Measurements from ENCODE around the gene C1QL2. TPM values are rescaled to one million over a fixed set of nuclear protein-coding genes. Genes with fewer than 3 reads are reported as not detected.

C1QL2 gene
- total RNA-seq, 1 experiment from 2014 or later: not detected

DNA sequence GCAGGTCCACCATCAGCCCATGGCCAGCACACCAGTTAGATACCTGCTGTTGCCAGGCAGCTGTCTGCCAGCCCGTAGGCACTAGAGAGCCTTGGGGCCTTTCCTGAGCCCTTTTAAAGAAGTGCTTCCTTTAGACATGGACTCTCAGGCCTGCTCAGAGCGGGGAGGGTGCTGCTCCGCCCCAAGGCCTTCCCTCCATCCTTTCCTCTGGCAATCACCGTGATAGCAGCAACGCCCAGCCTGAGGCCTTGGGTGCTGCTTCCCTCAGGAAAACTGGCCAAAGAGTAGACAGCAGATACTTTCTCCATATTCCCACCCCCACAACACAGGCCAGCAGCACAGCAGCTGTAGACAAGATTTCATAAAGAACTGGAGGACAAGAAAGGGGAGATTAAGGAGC, 22.3 kb upstream of the C1QL2 start:
- no peak for DNase-seq (ENCODE audit: extremely low read depth, low read depth)

DNA sequence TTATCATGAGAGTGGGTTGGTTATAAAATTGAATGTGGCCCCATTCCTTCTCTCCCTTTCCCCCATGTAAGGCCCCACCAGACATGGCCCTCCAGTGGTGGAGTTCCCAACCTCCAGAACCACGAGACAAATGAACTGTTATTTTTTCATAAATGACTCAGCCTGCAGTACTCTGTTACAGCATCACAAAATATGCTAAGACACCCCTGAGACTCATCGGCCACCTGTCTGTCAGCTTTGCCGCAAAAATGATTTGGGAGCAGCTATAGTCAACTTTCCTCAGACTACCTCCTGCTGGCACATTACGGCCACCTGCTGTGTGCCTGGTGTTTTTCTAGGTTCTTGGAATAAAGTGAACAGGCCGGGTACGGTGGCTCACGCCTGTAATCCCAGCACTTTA, 21.4 kb upstream of the C1QL2 start:
- no peak for DNase-seq (ENCODE audit: extremely low read depth, low read depth)

DNA sequence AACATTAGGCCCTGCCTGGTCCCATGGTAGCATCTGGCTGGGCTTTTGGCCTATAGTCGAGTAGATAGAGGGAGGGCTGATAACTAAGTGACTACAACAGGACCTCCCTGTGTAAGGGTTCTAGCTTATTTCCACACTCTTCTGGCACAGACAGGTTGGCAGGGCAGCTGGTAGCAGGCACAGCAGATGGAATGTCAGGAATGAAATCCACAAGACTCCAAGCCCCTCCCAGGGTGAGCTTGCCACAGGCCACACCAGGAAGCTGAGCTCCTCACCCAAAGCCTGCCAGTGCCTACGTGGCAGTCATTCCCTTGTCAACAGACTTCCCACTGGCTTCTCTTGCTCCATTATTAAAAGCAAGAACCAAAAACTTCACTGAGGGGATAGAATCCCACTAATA, 20.7 kb upstream of the C1QL2 start:
- no peak for DNase-seq (ENCODE audit: extremely low read depth, low read depth)

DNA sequence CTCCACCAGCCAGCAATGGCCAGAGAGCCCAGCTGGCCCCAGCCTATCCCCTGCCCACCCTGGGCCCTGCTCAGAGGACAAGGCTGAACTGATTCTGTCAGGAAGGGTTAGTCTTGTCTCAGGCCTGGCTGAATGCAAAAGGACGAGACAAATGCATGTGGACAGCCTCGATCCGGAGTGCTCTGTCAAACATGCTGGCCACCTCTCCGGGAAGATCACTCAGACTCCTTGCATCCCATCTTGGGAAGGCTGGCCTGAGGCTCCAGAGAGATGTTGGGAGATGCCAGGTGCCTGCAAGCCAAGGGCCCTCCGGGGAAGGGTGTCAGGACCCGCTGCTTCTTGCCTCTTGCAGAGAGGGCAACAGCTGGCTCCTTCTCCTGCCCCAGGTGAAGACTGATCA, 20.2 kb upstream of the C1QL2 start:
- DNase-seq (ENCODE audit: extremely low read depth, low read depth): no peak

DNA sequence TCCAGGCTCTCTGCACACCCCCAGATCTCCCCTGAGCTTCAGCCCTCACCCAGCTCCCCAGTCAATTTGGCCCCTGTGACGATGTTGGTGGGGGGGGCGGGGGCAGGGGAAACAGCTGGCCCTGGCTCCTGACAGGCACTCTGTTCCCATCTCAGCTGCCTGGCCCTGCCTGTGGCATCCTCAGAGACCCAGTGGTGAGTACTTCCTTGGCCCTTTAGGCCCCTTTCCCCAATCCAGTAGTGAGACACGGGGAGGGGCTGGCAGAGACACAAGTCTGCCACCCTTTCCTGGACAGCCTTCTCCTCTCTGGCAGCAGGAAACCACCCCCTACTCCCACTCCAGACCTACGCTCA, 19.3 kb upstream of the C1QL2 start:
- DNase-seq (ENCODE audit: extremely low read depth, low read depth): no peak

- DNase-seq (ENCODE audit: extremely low read depth, low read depth): no peak
Observed at GRCh38 chr2:119177171-119177837, 18.8 kb upstream of the C1QL2 start.

DNA sequence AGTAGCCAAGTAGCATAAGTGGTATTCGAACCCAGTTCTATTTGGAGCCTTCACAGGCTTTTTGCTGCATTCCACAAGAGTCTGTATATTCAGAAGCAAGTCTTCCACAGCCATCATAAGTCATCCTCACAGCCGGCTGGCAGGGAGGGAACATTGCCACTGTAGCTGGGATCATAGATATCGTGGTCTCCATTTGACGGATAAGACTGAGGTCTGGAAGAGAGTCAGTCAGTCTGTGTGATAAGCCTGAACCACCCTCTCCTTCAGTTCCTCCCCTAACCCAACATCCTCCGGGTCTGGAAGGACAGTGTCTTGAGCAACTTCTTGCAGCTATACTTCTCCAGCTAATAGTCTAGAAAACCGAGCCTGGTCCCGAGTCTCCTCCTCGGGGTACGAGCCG, 17.0 kb upstream of the C1QL2 start:
- no peak for DNase-seq (ENCODE audit: extremely low read depth, low read depth)

GRCh38 chr2:119174993-119175347, 16.4 kb upstream of the C1QL2 start:
- no peak for DNase-seq (ENCODE audit: extremely low read depth, low read depth)

DNA sequence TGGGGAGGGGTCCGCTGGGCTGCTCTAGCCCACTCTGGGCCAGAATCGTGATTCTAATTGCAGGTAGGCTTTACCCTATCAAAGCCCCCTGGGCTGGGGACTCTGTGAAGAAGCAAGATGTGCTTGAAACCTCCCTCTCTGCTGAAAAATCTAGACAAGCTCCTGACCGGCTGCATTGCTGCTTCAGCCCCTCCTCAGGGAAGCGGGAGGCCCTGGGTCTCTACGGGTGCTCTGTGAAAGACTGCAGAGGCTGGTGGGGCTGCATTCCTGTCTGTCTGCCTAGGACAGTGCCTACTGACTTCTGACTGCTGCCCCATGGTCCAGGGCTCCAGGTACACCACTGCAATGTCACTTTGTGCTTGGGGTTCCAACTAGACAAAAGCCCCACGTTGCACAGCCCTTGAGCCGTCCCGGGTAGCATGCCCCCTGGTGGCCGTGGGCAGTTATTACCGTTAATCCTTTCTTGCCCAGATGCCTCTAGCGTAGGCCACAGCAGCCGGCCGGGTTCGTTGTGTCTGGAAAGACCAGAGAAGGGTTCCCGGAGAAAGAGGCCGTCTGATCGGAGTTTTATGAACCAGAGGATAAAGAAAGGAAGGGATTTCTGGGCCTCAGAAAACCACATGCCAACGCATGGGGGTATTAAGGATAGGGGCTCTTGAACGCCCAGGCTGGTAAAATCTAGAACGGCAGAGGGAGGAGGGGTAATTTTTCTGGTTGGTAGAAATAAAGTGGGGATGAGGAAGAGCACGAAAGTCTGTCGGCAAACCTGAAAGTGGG, 15.9 kb upstream of the C1QL2 start:
- peak; percentile 50 for DNase-seq (ENCODE audit: extremely low read depth, low read depth)

DNA sequence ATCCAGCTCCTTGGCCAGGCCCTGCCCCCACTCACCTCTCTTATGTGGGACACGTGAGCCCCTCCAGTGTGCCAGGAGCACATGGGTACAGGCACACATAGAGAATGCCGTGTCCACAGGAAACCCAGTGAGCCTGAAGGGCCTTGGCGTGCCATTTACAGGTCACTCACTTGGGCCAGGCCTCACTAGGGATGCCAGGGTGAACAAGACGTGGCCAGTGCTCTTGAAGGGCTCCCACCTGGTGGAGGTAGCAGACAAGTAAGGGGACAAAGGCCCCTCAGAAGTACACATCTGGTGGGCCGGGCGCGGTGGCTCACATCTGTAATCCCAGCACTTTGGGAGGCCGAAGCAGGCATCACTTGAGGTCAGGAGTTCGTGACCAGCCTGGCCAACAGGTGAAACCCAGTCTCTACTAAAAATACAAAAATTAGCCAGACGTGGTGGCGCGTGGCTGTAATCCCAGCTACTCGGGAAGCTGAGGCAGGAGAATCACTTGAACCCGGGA, 15.1 kb upstream of the C1QL2 start:
- DNase-seq (ENCODE audit: extremely low read depth, low read depth): no peak

- DNase-seq (ENCODE audit: extremely low read depth, low read depth): no peak
Observed at GRCh38 chr2:119170504-119170903, 12.0 kb upstream of the C1QL2 start.

DNA sequence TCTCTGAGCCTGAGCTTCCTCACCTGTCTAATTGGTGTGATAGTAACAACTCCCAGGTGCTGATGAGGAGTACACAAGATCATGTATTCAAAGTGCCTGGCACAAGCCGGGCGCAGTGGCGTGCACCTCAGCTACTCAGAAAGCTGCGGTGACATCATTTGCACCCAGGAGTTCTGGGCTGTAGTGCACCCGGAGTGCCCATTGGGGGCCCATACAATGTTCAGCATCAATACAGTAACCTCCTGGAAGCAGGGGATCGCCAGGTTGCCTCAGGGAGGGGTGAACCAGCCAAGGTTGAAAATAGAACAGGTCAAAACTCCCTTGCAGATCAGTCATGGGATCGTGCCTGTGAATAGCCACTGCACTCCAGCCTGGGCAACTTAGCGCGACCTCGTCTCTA, 11.2 kb upstream of the C1QL2 start:
- no peak for DNase-seq (ENCODE audit: extremely low read depth, low read depth)

- DNase-seq (ENCODE audit: extremely low read depth, low read depth): no peak
Observed at GRCh38 chr2:119160361-119160990, 1.9 kb upstream of the C1QL2 start.

DNA sequence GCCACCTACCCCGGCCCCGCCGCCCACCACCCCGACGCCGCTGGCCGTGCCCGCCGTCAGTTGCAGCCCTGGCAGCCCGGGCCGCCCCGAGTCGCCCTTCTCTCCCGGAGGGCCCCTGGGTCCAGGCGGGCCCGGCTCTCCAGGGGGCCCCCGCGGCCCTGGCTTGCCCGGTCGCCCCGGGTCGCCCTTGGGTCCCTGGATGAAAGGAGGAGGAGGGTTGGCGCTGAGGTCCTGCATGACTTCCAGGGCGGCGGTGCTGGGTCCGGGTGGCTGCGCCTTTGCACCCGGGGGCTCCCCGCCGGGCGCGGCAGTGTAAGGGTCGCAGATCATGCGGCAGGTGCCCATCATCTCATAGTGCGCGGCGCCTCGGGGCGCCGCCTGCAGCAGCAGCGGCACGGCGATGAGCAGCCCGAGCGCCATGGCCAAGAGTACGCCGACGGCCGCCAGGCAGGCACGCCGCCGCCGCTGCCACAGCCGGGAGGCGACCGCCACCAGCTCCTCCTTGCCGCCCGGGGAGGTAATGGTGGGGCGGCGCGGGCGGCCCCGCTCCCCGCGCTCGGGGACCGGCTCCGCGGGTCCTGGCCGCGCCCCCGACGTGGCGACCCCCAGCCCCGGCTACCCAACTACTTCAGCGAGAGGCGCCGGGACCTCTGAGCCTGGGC, 570 bp downstream of the C1QL2 start:
- no peak for DNase-seq (ENCODE audit: extremely low read depth, low read depth)

GRCh38 chr2:119156891-119157773, 1.4 kb downstream of the C1QL2 start:
- no peak for DNase-seq (ENCODE audit: extremely low read depth, low read depth)

GRCh38 chr2:119156105-119156890, 2.3 kb downstream of the C1QL2 start:
- DNase-seq (ENCODE audit: extremely low read depth, low read depth): no peak

GRCh38 chr2:119155633-119156032, 2.9 kb downstream of the C1QL2 start:
- no peak for DNase-seq (ENCODE audit: extremely low read depth, low read depth)

DNA sequence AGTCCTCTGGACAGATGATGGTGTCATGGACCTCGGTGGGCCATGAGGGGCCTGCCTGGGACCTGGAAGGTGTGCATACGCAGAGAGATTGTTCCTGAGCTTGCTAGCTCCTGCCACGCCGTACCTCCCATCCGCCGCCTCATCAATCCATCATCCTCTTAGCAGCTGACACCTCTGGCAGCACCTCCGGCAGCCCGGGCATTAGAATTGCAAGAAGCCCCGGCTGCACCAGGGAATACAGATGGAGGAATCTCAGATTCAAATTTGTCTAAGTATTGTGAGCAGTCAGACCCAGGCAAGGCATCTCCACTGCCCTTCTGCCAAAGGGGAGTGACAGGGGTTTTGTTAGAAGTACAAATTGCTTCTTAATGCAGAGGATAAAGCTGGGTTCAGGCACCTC, 4.5 kb downstream of the C1QL2 start:
- no peak for DNase-seq (ENCODE audit: extremely low read depth, low read depth)

- no peak for DNase-seq (ENCODE audit: extremely low read depth, low read depth)
Observed at GRCh38 chr2:119149611-119150010, 8.9 kb downstream of the C1QL2 start.

All from NCI-H460 (cell line).